PC-3 (cell line): ENCODE data around the gene CCL15. TPM values are rescaled to one million over a fixed set of nuclear protein-coding genes. Genes with fewer than 3 reads are reported as not detected.

Source experiments
- ATAC-seq: fragments of 200-7000 bp; cut with Tn5 transposase; 2 replicates; pipeline ENCODE4 v1.9.1; 2020; ENCODE audit warnings: mild to moderate bottlenecking, moderate library complexity
- BruUV-seq: library from RNA; stranded (reverse); fragments of 400-500 nt; replicated peaks from 2 replicates; lab custom pipeline; 2021; lab: Mats Ljungman, UMichigan
- CTCF ChIA-PET: fragments of 300-600 bp; sonication (Branson Sonifier 250); formaldehyde crosslinking; loops from one replicate; lab custom pipeline; 2022; ENCODE audit warnings: antibody characterized with exemption; lab: Charles Lee
- POLR2A ChIA-PET: fragments of 300-600 bp; sonication (Branson Sonifier 250); formaldehyde crosslinking; loops from one replicate; lab custom pipeline; 2022; ENCODE audit warnings: antibody characterized with exemption; ENCODE audit not compliant: unreplicated experiment; lab: Charles Lee
- DNase-seq: peaks from one replicate; pipeline ENCODE4 v3.0.0-alpha.2; 2015
- H2AFZ ChIP-seq: fragments of 300-600 bp; sonication (generic); 2 replicates; pipeline ENCODE4 v1.6.0; 2016; ENCODE audit warnings: antibody characterized with exemption, low read length
- H3F3A ChIP-seq: fragments of 300-600 bp; sonication (generic); one replicate; pipeline ENCODE4 v1.6.0; 2017; ENCODE audit warnings: antibody characterized with exemption, low read length, control low read depth, mild to moderate bottlenecking; ENCODE audit not compliant: unreplicated experiment
- H3K27ac ChIP-seq: fragments of 300-600 bp; sonication (generic); 2 replicates; pipeline ENCODE4 v1.5.1; 2016; ENCODE audit warnings: mild to moderate bottlenecking, low read length
- H3K27me3 ChIP-seq: fragments of 300-600 bp; sonication (generic); 2 replicates; pipeline ENCODE4 v1.6.1; 2016; ENCODE audit warnings: low read length, mixed read lengths
- H3K36me3 ChIP-seq: fragments of 300-600 bp; sonication (generic); 2 replicates; pipeline ENCODE4 v1.6.1; 2016; ENCODE audit warnings: low read depth, mixed run types, low read length, mixed read lengths
- H3K4me1 ChIP-seq: fragments of 300-600 bp; sonication (generic); 2 replicates; pipeline ENCODE4 v1.5.1; 2016; ENCODE audit warnings: low read length; ENCODE audit not compliant: insufficient read depth
- H3K4me2 ChIP-seq: fragments of 300-600 bp; sonication (generic); 2 replicates; pipeline ENCODE4 v1.6.0; 2016; ENCODE audit warnings: low read length
- H3K4me3 ChIP-seq: fragments of 300-600 bp; sonication (generic); 2 replicates; pipeline ENCODE4 v1.5.1; 2016; ENCODE audit warnings: mild to moderate bottlenecking, low read length, mixed read lengths
- H3K79me2 ChIP-seq: fragments of 300-600 bp; sonication (generic); 2 replicates; pipeline ENCODE4 v1.6.1; 2017; ENCODE audit warnings: low read length, mixed read lengths
- H3K9ac ChIP-seq: fragments of 300-600 bp; sonication (generic); 2 replicates; pipeline ENCODE4 v1.6.0; 2016; ENCODE audit warnings: mild to moderate bottlenecking, low read length
- H3K9me2 ChIP-seq: fragments of 300-600 bp; sonication (generic); replicated peaks from 2 replicates; pipeline ENCODE4 v1.6.1; 2016; ENCODE audit warnings: mixed run types, low read length, mixed read lengths
- H3K9me3 ChIP-seq: fragments of 300-600 bp; sonication (generic); 2 replicates; pipeline ENCODE4 v1.6.1; 2016; ENCODE audit warnings: low read length, mixed read lengths
- H4K20me1 ChIP-seq: fragments of 300-600 bp; sonication (generic); 2 replicates; pipeline ENCODE4 v1.6.1; 2016; ENCODE audit warnings: low read length, mixed read lengths
- CTCF ChIP-seq: fragments of 300-600 bp; sonication (generic); conservative IDR thresholded peaks from 2 replicates; pipeline ENCODE4 v1.5.1; 2017; ENCODE audit warnings: antibody characterized with exemption, low read depth, mild to moderate bottlenecking, low read length
- EZH2 ChIP-seq: fragments of 300-600 bp; sonication (generic); IDR thresholded peaks from one replicate; pipeline ENCODE4 v1.6.1; 2017; ENCODE audit warnings: antibody characterized with exemption, mild to moderate bottlenecking, low read length; ENCODE audit not compliant: unreplicated experiment
- EZH2phosphoT487 ChIP-seq: fragments of 300-600 bp; sonication (generic); IDR thresholded peaks from 2 replicates; pipeline ENCODE4 v1.6.1; 2018; ENCODE audit warnings: mild to moderate bottlenecking, antibody characterized with exemption, low read length, borderline replicate concordance
- intact Hi-C: fragments of 100-400 bp; cut with micrococcal nuclease; formaldehyde crosslinking; loops from 2 replicates; pipeline ENCODE4 v1.9.0; 2023
- total RNA-seq: library from RNA; depleted of rRNA; stranded (reverse); fragments of >200 nt; gene quantifications from 2 replicates; pipeline ENCODE4 v1.2.3, GENCODE V29; 2014

CCL15 gene
- total RNA-seq, 1 experiment from 2014 or later = not detected

GRCh38 chr17:36004594-36005108 is 3.3 kb upstream of the CCL15 start:
- Histone ChIP-seq H3K36me3 (no peaks in the 10 kb centered on the region), H3F3A (no peaks in the 10 kb centered on the region), H3K4me1 (no peaks in the 10 kb centered on the region), H3K4me3 (no peak overlapping the region), H3K9me2 (no peaks in the 10 kb centered on the region), H3K79me2 (no peaks in the 10 kb centered on the region), H4K20me1 (no peaks in the 10 kb centered on the region), H2AFZ (no peak overlapping the region), H3K9ac (no peak overlapping the region), H3K27ac (no peak overlapping the region), H3K9me3 (no peaks in the 10 kb centered on the region), H3K27me3 (peaks cover 6% of the 10 kb centered on the region; the same call in 1 of the 2 replicates), H3K4me2 (no peak overlapping the region)
- POLR2A ChIA-PET = no interaction called here
- no peak for TF ChIP-seq EZH2phosphoT487
- no peak for TF ChIP-seq CTCF
- no peak for TF ChIP-seq EZH2
- BruUV-seq = no TSS peak
- DNase-seq (no peak), ATAC-seq (no peak)
- intact Hi-C loops = loop anchor here (5.0 kb wide), 1 partner anchor 37 kb away; no protein-coding TSS in a partner anchor
- CTCF ChIA-PET = interaction anchor here (0.6 kb wide), 1 partner anchor 31 kb away, joined by 3 read pairs; no protein-coding TSS in a partner anchor

- H3K9me3 ChIP-seq = no peaks in the 10 kb centered on the region
- H3K36me3 ChIP-seq = no peaks in the 10 kb centered on the region
- ChIA-PET CTCF (no interaction called here), POLR2A (no interaction called here)
- H3K27ac ChIP-seq = no peak overlapping the region
- no peak overlapping the region for H2AFZ ChIP-seq
- no TSS peak for BruUV-seq
- H3K9me2 ChIP-seq = no peaks in the 10 kb centered on the region
- H3K4me2 ChIP-seq = no peak overlapping the region
- no peaks in the 10 kb centered on the region for H3F3A ChIP-seq
- DNase-seq (no peak), ATAC-seq (no peak)
- no peak for TF ChIP-seq CTCF
- TF ChIP-seq EZH2phosphoT487 = no peak
- no peak for TF ChIP-seq EZH2
- no peaks in the 10 kb centered on the region for H3K79me2 ChIP-seq
- H3K9ac ChIP-seq = no peak overlapping the region
- H4K20me1 ChIP-seq = no peaks in the 10 kb centered on the region
- no peak overlapping the region for H3K4me3 ChIP-seq
- intact Hi-C loops = no loop called here
- H3K4me1 ChIP-seq = no peaks in the 10 kb centered on the region
- H3K27me3 ChIP-seq = peaks cover 4% of the 10 kb centered on the region; the same call in 1 of the 2 replicates
Observed at GRCh38 chr17:36002631-36003030, 1.3 kb upstream of the CCL15 start.

DNA sequence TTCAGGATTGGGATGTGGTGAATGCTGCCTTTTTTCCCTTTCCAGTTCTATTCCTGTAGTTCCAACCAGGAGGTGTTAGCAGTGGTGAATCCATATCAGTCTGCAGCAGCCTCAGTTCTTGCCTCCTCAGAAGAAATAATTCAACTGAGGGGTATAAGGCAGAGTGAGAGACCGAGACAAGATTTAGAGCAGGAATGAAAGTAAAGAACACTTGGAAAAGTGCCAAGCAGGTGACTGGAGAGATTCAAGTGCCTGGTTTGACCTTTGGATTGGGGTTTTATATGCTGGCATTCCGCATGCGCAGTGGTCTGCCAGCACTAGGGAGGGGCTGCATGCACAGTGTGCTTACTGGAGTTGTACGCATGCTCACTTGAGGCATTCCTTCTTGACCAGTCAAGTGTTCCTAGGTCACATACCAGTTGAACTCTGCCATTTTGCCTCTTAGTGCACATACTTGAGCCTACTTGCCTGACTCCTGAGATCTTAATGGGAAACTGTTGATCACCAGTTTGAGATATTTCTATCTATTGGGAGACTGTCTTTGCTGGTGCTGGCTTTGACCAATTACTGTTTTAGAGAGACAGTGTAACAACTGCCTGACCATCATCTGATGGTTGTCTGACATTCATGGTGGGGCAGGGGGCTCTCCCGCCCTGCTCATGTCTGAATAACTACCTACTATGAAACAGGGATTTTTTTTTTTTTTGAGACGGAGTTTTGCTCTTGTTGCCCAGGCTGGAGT is 680 bp upstream of the CCL15 start:
- ATAC-seq (no peak), DNase-seq (no peak)
- Histone ChIP-seq H2AFZ (no peak overlapping the region), H3K9ac (no peak overlapping the region), H3K36me3 (no peaks in the 10 kb centered on the region), H3K79me2 (no peaks in the 10 kb centered on the region), H3K4me3 (no peak overlapping the region), H3K9me3 (no peaks in the 10 kb centered on the region), H3K27me3 (peaks cover 4% of the 10 kb centered on the region; the same call in 1 of the 2 replicates), H3F3A (no peaks in the 10 kb centered on the region), H4K20me1 (no peaks in the 10 kb centered on the region), H3K4me1 (no peaks in the 10 kb centered on the region), H3K9me2 (no peaks in the 10 kb centered on the region), H3K27ac (no peak overlapping the region), H3K4me2 (no peak overlapping the region)
- POLR2A ChIA-PET = no interaction called here
- intact Hi-C loops = no loop called here
- CTCF ChIA-PET = no interaction called here
- BruUV-seq = no TSS peak
- TF ChIP-seq CTCF = no peak
- TF ChIP-seq EZH2 = no peak
- no peak for TF ChIP-seq EZH2phosphoT487
